ENCODE measurements around the gene CEP120.

- TF ChIP-seq CTCF (IDR thresholded peaks at IDR 0.05) (no peak), POLR2A (IDR thresholded peaks at IDR 0.05) (no peak)
These were observed 64.5 kb downstream of the CEP120 start for GRCh38 chr5:123358751-123359150.
